Breast epithelium (tissue), 3 donors: ENCODE data around the gene LHFPL2.

ENCODE experiments used
- POLR2A ChIP-seq: fragments of 450-650 bp; IDR thresholded peaks from one replicate; pipeline ENCODE4 v1.6.1; 2016; ENCODE audit warnings: antibody characterized with exemption, mild to moderate bottlenecking, moderate library complexity
- POLR2AphosphoS5 ChIP-seq, 3 donors: sonication (generic); formaldehyde crosslinking; IDR thresholded peaks; one replicate each; pipeline ENCODE4 v1.6.1; 2017; ENCODE audit warnings: antibody characterized with exemption in 3 of 3
- TF ChIP-seq, protein P1 (sequence below), 3 donors: fragments of 450-650 bp; IDR thresholded peaks; one replicate each; pipeline ENCODE4 v1.5.1; 2016 to 2017; ENCODE audit warnings: antibody characterized with exemption in 3 of 3, mild to moderate bottlenecking in 3 of 3, moderate library complexity in 3 of 3

DNA sequence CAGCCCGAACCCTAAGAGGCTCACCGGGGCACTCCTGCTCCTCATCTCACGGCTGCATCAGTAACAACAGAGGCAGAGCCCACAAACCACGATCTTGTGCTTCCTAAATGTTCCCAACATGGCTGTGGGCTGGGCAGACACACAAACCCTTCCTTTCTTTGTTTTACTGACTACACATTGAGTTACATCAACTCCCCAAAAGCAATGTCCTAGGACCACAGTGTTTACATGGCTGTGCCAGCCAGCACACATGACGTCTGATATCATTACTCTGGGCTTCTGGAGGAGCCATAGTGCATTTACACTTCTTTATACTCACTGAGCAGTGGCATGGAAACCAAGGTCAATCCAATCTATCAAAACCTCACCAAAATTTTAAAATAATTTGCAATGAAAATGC, 101.4 kb downstream of the LHFPL2 start:
- TF ChIP-seq POLR2A, result no peak
- TF ChIP-seq POLR2AphosphoS5 (IDR thresholded peaks at IDR 0.05), result no peak
- TF ChIP-seq, protein P1, sequence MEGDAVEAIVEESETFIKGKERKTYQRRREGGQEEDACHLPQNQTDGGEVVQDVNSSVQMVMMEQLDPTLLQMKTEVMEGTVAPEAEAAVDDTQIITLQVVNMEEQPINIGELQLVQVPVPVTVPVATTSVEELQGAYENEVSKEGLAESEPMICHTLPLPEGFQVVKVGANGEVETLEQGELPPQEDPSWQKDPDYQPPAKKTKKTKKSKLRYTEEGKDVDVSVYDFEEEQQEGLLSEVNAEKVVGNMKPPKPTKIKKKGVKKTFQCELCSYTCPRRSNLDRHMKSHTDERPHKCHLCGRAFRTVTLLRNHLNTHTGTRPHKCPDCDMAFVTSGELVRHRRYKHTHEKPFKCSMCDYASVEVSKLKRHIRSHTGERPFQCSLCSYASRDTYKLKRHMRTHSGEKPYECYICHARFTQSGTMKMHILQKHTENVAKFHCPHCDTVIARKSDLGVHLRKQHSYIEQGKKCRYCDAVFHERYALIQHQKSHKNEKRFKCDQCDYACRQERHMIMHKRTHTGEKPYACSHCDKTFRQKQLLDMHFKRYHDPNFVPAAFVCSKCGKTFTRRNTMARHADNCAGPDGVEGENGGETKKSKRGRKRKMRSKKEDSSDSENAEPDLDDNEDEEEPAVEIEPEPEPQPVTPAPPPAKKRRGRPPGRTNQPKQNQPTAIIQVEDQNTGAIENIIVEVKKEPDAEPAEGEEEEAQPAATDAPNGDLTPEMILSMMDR (IDR thresholded peaks at IDR 0.05), result no peak
